ENCODE measurements around the gene EFCAB11. TPM values are rescaled to one million over a fixed set of nuclear protein-coding genes. Genes with fewer than 3 reads are reported as not detected.

EFCAB11 gene
- total RNA-seq, 1 experiment from 2014 or later: 14.8 TPM

- no peak for DNase-seq
- Histone ChIP-seq H3K36me3 (no peaks in the 10 kb centered on the region), H3K4me3 (no peak overlapping the region), H3K27ac (no peak overlapping the region), H3K9me3 (replicated peaks) (no peaks in the 10 kb centered on the region), H3K27me3 (no peaks in the 10 kb centered on the region), H3K4me1 (no peaks in the 10 kb centered on the region)
These were observed 144.4 kb downstream of the EFCAB11 start for GRCh38 chr14:89810101-89810500.

- no peak overlapping the region for H3K27ac ChIP-seq
- H3K4me3 ChIP-seq: no peak overlapping the region
- no peaks in the 10 kb centered on the region for H3K9me3 ChIP-seq (replicated peaks)
- H3K27me3 ChIP-seq: no peaks in the 10 kb centered on the region
- no peak for DNase-seq
- no peaks in the 10 kb centered on the region for H3K4me1 ChIP-seq
- H3K36me3 ChIP-seq: no peaks in the 10 kb centered on the region
These were observed 146.6 kb downstream of the EFCAB11 start for GRCh38 chr14:89807892-89808291.

- Histone ChIP-seq H3K4me1 (no peaks in the 10 kb centered on the region), H3K36me3 (no peaks in the 10 kb centered on the region), H3K27ac (no peak overlapping the region), H3K4me3 (no peak overlapping the region), H3K27me3 (no peaks in the 10 kb centered on the region), H3K9me3 (replicated peaks) (no peaks in the 10 kb centered on the region)
- DNase-seq: peak in 1 of 2 experiments; percentile 30
These were observed 147.4 kb downstream of the EFCAB11 start for GRCh38 chr14:89807151-89807550.

GRCh38 chr14:89806451-89806850 is 148.1 kb downstream of the EFCAB11 start:
- no peaks in the 10 kb centered on the region for H3K9me3 ChIP-seq (replicated peaks)
- no peak overlapping the region for H3K4me3 ChIP-seq
- DNase-seq: no peak
- no peaks in the 10 kb centered on the region for H3K4me1 ChIP-seq
- no peaks in the 10 kb centered on the region for H3K36me3 ChIP-seq
- H3K27me3 ChIP-seq: no peaks in the 10 kb centered on the region
- no peak overlapping the region for H3K27ac ChIP-seq

GRCh38 chr14:89805501-89805900 is 149.0 kb downstream of the EFCAB11 start:
- H3K27ac ChIP-seq: no peak overlapping the region
- H3K4me1 ChIP-seq: no peaks in the 10 kb centered on the region
- H3K36me3 ChIP-seq: no peaks in the 10 kb centered on the region
- H3K4me3 ChIP-seq: no peak overlapping the region
- DNase-seq: no peak
- no peaks in the 10 kb centered on the region for H3K9me3 ChIP-seq (replicated peaks)
- H3K27me3 ChIP-seq: no peaks in the 10 kb centered on the region

- no peaks in the 10 kb centered on the region for H3K4me1 ChIP-seq
- no peak overlapping the region for H3K27ac ChIP-seq
- H3K36me3 ChIP-seq: no peaks in the 10 kb centered on the region
- no peak for DNase-seq
- H3K27me3 ChIP-seq: no peaks in the 10 kb centered on the region
- no peak overlapping the region for H3K4me3 ChIP-seq
- no peaks in the 10 kb centered on the region for H3K9me3 ChIP-seq (replicated peaks)
These were observed 151.0 kb downstream of the EFCAB11 start for GRCh38 chr14:89803542-89803941.

- Histone ChIP-seq H3K27ac (no peak overlapping the region), H3K9me3 (replicated peaks) (no peaks in the 10 kb centered on the region), H3K4me3 (no peak overlapping the region), H3K27me3 (no peaks in the 10 kb centered on the region), H3K36me3 (no peaks in the 10 kb centered on the region), H3K4me1 (no peaks in the 10 kb centered on the region)
- DNase-seq: no peak
These were observed 153.4 kb downstream of the EFCAB11 start for GRCh38 chr14:89801136-89801535.

GRCh38 chr14:89798212-89798773 is 156.2 kb downstream of the EFCAB11 start:
- Histone ChIP-seq H3K27ac (no peak overlapping the region), H3K36me3 (no peaks in the 10 kb centered on the region), H3K4me3 (no peak overlapping the region), H3K9me3 (replicated peaks) (no peaks in the 10 kb centered on the region), H3K4me1 (no peaks in the 10 kb centered on the region), H3K27me3 (no peaks in the 10 kb centered on the region)
- no peak for DNase-seq

- no peaks in the 10 kb centered on the region for H3K36me3 ChIP-seq
- peaks cover 3% of the 10 kb centered on the region; the same call in 1 of the 2 replicates for H3K4me1 ChIP-seq
- no peak overlapping the region for H3K4me3 ChIP-seq
- no peaks in the 10 kb centered on the region for H3K9me3 ChIP-seq (replicated peaks)
- no peaks in the 10 kb centered on the region for H3K27me3 ChIP-seq
- H3K27ac ChIP-seq: no peak overlapping the region
- DNase-seq: no peak
These were observed 157.4 kb downstream of the EFCAB11 start for GRCh38 chr14:89797148-89797547.

GRCh38 chr14:89794096-89794495 is 160.4 kb downstream of the EFCAB11 start:
- Histone ChIP-seq H3K36me3 (no peaks in the 10 kb centered on the region), H3K4me1 (peaks cover 3% of the 10 kb centered on the region; the same call in 1 of the 2 replicates), H3K4me3 (no peak overlapping the region), H3K27me3 (no peaks in the 10 kb centered on the region), H3K27ac (no peak overlapping the region), H3K9me3 (replicated peaks) (no peaks in the 10 kb centered on the region)
- DNase-seq: no peak

- no peak overlapping the region for H3K4me3 ChIP-seq
- H3K27me3 ChIP-seq: no peaks in the 10 kb centered on the region
- H3K27ac ChIP-seq: 0 out of 2 replicates have a peak overlapping the region, but pooled peaks have one; percentile 6
- H3K36me3 ChIP-seq: no peaks in the 10 kb centered on the region
- no peak for DNase-seq
- no peaks in the 10 kb centered on the region for H3K9me3 ChIP-seq (replicated peaks)
- peaks cover 3% of the 10 kb centered on the region; the same call in 1 of the 2 replicates for H3K4me1 ChIP-seq
These were observed 161.2 kb downstream of the EFCAB11 start for GRCh38 chr14:89793367-89793716.

GRCh38 chr14:89792489-89793366 is 161.8 kb downstream of the EFCAB11 start:
- no peaks in the 10 kb centered on the region for H3K27me3 ChIP-seq
- no peaks in the 10 kb centered on the region for H3K36me3 ChIP-seq
- H3K9me3 ChIP-seq (replicated peaks): no peaks in the 10 kb centered on the region
- H3K4me1 ChIP-seq: peaks cover 3% of the 10 kb centered on the region; the same call in 1 of the 2 replicates
- H3K27ac ChIP-seq: peak overlapping the region; percentile 6; the same call in 1 of the 2 replicates
- DNase-seq: peak; percentile 19 to 40
- H3K4me3 ChIP-seq: no peak overlapping the region

GRCh38 chr14:89787525-89787924 is 167.0 kb downstream of the EFCAB11 start:
- H3K4me1 ChIP-seq: peaks cover under 1% of the 10 kb centered on the region; the same call in 1 of the 2 replicates
- no peaks in the 10 kb centered on the region for H3K27me3 ChIP-seq
- no peak overlapping the region for H3K4me3 ChIP-seq
- no peaks in the 10 kb centered on the region for H3K36me3 ChIP-seq
- no peak for DNase-seq
- no peaks in the 10 kb centered on the region for H3K9me3 ChIP-seq (replicated peaks)
- no peak overlapping the region for H3K27ac ChIP-seq

GRCh38 chr14:89781046-89781445 is 173.5 kb downstream of the EFCAB11 start:
- no peaks in the 10 kb centered on the region for H3K27me3 ChIP-seq
- no peak overlapping the region for H3K4me3 ChIP-seq
- DNase-seq: no peak

GRCh38 chr14:89779707-89780106 is 174.8 kb downstream of the EFCAB11 start:
- no peak overlapping the region for H3K27ac ChIP-seq
- peak in 1 of 2 experiments; percentile 18 for DNase-seq
- no peak overlapping the region for H3K4me3 ChIP-seq
- H3K27me3 ChIP-seq: no peaks in the 10 kb centered on the region
- no peaks in the 10 kb centered on the region for H3K36me3 ChIP-seq
- H3K9me3 ChIP-seq (replicated peaks): no peaks in the 10 kb centered on the region
- no peaks in the 10 kb centered on the region for H3K4me1 ChIP-seq

More at GRCh38 chr14:89781046-89781445, 173.5 kb downstream of the EFCAB11 start:
- H3K9me3 ChIP-seq (replicated peaks): no peaks in the 10 kb centered on the region
- H3K36me3 ChIP-seq: no peaks in the 10 kb centered on the region
- H3K27ac ChIP-seq: no peak overlapping the region
- no peaks in the 10 kb centered on the region for H3K4me1 ChIP-seq

Measured in SJCRH30 (cell line).